PC-9 (cell line): ENCODE data around the gene RIMOC1.

Source experiments
- EZH2 ChIP-seq: fragments of 200-600 bp; sonication (generic); IDR thresholded peaks from 2 replicates; pipeline ENCODE4 v1.8.0; 2017; ENCODE audit warnings: antibody characterized with exemption, low read depth
- TF ChIP-seq, protein P1 (sequence below): fragments of 200-600 bp; sonication (generic); conservative IDR thresholded peaks from 2 replicates; pipeline ENCODE4 v1.6.1; 2017; ENCODE audit warnings: mixed run types, antibody characterized with exemption, mild to moderate bottlenecking, moderate library complexity

DNA sequence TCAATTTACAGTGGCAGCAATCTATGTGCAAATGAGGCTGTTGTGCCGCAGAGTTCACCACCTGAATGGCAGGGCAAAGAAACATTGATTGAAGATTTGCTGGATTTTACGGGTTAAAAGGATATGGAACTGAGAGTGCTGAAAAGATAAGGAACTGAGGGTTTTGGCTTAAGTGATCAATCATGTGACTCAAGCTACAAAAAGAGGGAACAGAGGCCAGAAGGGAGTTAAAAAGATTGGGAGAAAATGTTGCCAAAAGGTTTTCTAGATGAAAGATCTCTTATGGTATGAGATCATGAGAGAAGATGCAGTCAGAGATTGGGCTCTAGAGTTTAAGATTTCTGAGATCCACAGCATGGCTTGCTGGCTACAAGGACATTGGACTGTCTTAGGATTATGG, 7.9 kb upstream of the RIMOC1 start:
- TF ChIP-seq, protein P1, sequence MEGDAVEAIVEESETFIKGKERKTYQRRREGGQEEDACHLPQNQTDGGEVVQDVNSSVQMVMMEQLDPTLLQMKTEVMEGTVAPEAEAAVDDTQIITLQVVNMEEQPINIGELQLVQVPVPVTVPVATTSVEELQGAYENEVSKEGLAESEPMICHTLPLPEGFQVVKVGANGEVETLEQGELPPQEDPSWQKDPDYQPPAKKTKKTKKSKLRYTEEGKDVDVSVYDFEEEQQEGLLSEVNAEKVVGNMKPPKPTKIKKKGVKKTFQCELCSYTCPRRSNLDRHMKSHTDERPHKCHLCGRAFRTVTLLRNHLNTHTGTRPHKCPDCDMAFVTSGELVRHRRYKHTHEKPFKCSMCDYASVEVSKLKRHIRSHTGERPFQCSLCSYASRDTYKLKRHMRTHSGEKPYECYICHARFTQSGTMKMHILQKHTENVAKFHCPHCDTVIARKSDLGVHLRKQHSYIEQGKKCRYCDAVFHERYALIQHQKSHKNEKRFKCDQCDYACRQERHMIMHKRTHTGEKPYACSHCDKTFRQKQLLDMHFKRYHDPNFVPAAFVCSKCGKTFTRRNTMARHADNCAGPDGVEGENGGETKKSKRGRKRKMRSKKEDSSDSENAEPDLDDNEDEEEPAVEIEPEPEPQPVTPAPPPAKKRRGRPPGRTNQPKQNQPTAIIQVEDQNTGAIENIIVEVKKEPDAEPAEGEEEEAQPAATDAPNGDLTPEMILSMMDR: no peak
- TF ChIP-seq EZH2: no peak
